Activated effector memory CD4-positive, alpha-beta T cell treated with Interleukin-2 at 50 U/mL for 16 hours (primary cell): ENCODE measurements around the gene CYGB.
"Not testable (repeated sequence)": the region's sequence is repeated elsewhere in the genome, so short reads cannot be mapped to it uniquely, and the experiment has no call there.

Experiments used
- DNase-seq: peaks from one replicate; pipeline ENCODE4 v3.0.0-alpha.2; 2020

Gene CYGB

DNA sequence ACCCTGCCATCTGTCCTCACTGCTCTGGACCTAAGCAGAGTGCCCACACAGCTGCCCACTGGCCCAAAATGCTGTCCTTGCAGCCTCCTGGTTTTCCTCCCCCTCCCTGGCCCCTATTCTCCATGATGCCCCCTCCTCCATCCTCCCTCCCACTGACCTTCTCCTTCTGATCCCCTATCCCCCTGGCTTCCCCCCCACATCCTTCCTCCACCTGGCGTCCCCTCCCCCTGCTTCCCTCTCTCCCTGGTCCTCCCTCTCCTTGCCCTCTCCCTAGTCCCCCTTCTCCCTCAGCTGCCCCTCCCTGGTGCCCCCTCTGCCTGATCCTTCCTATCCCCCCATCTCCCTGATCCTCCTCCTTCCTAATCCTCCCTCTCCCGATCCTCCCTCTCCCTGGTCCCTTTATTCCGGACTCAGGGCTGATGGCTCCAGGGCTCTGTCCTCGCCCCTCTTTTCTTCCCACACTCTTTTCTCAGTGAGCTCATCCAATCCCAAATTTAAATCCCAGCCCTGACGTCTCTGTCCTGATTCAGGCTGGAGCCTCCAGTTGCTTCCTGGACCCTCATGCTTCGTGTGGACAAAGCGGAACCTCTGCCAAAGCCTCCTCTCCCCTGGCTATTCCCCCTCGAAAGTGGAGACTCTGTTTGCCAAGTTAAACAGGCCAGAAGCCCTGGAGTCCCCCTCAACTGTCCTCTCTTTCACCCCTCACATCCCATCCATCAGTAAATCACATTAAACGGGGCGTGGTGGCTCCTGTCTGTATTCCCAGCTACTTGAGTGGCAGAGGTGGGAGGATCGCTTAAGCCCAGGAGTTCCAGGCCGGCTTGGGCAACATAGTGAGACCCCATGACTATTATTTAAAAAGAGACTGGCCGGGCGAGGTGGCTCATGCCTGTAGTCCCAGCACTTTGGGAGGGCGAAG, 18.2 kb downstream of the CYGB start:
- no peak for DNase-seq

DNA sequence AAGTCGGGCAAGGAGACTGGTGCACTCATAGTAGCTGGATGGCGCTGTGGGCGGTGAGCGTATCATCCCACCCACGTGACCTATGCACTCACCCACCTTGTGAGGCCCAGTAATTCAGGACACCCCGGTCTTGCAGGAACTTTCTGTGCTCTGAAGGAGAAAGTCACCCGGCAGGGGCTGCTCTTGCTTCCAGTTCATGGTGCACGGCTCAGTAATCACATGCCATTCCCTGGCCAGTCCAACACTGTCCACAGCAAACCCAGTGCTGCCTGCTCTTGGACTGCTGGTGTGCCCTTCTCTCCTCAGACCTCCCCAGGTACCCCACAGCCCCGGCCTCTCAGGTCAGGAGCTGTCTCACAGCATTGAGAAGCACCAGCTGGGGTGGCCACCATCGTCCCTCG, 19.9 kb downstream of the CYGB start:
- DNase-seq = no peak

DNA sequence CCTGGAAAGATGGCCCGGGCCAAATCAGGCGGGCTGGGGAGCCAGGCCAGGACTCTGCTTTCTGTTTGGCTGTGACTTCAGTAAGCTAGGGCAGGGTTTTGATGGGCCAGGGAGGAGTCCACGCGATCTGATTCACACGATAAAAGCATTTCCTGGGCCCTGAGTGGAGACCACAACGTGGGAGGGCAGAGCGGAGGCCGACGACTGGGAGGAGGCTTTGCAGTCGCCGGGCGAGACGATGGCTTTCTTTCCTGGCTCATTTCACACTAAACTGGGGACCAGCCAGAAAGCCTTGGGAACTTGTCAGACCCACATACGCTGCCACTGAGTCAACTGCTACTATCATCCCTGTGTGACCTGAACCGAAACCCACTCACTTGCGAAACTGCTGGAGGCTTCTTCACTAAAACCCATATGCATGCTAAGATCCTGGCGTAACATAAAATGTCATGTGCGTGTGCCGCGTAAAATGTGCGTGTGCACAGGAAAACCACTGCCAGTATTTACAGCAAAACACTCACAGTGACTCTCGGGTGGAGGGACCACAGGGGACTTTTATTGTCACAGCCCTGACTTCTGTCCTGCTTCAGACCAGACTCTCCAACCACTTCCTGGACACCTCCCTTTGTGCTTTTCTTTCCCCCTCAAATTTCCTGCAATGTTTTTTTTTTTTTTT, 22.1 kb downstream of the CYGB start:
- DNase-seq = peak; percentile 82

DNA sequence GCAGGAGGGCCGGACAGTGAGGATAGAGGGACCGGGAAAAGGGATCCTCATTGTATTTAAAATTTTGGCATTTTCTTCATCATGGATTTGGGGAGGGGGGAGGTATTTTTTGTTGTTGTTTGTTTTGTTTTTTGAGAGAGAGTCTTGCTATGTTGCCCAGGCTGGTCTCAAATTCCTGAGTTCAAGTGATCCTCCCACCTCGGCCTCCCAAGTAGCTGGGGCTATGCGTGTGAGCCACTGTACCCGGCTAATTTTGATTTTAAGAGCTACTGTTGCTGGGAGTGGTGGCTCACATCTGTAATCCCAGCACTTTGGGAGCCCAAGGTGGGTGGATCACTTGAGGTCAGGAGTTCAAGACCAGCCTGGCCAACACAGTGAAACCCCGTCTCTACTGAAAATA, 23.2 kb downstream of the CYGB start:
- not testable (repeated sequence) for DNase-seq

DNA sequence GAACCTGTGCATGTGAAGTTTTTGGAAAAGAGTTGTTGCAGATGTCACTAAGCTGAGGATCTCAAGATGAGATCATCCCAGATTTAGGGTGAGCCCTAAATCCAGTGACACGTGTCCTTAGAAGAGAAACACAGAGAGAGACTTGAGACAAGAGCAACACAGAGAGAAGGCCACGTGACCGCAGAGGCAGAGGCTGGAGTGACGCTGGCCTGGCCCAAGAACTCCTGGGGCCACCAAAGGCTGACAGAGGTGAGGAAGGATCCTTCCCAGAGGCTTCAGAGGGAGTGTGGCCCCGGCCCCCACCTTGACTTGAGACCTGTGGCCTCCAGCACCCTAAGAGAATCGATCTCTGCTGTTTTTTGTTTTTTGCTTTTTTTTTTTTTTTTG, 24.2 kb downstream of the CYGB start:
- no peak for DNase-seq

DNA sequence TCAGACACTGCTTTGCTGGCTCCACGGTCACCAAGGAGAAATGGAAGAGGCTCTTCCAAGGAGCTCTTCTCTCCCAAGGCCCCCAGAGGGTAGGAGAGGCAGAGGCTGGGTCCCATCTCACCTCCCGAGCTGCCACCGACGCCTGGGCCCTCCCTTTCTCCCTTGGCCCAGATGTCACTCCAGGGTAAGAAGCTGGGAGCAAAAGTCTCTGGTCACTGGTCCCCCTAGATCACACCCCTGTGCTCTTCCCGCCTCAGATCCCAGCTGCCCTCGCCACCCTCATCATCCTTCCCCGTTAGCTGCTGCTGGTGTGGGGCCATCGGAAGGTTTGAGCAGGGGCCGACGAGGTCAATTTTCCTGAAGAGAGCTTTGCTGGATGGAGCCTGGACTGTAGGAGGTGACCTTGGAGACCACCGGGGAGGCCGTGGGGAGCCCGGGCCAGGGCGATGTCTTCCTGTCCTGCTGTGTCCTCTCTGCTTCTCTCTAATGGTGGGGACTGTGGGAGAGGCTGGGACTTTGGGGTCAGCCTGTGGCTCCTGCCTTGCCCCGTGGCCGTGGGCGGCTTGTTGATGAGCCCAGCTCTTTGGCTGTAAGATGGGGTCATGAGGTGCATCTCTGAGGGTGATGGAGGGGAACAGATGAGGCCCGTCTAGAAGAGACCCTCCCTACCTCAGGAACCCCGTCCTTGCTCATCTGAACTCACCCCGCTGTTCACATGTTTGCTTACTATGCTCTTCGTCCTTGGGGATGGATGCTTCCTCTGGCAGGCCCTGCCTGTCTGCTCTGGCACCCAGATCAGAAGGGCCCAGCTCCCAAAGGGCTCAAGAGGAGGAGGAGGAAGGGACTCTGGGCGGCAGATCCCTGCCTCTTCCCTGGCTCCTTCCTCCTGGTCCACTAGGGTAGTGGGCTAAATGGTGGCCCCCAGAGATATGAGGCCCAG, 24.9 kb downstream of the CYGB start:
- DNase-seq = no peak

DNA sequence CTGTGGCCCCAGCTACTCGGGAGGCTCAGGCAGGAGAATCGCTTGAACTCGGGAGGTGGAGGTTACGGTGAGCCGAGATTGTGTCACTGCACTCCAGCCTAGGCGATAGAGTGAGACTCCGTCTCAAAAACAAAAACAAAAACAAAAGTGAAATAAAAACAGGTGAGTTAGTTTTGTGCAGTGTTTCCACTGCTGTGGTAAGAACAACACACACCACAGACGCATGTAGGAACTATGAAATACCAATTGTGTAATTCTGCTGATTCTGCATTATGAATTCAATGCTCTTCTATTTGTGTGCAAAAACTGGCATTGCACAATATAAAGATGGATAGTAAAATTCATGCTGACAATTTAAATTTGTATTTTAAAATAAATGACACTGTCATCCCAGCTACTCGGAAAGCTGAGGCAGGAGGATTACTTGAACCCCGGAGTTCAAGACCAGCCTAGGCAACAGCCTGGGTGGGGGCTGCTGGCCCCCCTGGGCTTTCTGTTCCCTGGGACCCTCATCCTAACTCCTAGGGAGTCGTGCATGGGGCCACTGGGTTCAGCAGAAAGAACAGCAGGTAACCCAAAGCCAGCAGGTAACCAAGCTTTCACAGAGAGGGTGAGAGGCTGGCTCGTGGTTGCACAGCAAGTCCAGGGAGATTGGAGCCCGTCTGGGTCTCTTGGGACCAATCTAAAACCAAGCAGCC, 25.7 kb downstream of the CYGB start:
- no peak for DNase-seq

DNA sequence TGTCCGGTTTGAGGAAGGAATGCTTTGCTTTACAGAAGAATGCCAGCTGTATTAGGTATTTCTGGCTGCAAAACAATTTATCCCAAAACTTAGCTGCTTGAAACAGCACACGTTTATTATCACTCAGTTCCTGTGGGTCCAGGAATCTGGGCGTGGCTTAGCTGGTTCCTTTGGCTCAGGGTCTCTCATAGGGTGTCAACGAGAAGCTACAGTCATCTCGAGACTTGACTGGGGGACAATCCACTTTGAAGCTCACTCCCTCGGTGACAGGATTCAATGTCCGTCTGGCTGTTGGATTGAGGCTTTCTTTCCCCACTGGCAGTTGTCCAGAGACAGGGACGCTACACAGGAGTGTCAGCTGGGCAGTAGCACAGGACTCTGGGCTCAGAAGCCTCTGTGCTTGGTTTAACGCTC, 26.7 kb downstream of the CYGB start:
- no peak for DNase-seq

DNA sequence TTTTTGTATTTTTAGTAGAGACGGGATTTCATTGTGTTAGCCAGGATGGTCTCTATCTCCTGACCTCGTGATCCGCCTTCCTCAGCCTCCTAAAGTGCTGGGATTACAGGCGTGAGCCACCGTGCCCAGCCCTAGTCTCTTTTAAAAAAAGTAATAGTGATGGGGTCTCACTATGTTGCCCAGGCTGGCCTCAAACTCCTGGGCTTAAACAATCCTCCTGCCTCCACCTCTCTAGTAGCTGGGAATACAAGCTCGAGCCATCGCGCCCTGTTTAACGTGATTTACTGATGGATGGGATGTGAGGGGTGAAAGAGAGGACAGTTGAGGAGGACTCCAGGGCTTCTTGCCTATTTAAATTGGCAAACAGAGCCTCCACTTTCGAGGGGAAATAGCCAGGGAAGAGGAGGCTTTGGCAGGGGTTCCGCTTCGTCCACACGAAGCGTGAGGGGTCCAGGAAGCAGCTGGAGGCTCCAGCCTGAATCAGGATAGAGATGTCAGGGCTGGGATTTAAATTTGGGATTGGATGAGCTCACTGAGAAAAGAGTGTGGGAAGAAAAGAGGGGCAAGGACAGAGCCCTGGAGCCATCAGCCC, 28.9 kb downstream of the CYGB start:
- not testable (repeated sequence) for DNase-seq

DNA sequence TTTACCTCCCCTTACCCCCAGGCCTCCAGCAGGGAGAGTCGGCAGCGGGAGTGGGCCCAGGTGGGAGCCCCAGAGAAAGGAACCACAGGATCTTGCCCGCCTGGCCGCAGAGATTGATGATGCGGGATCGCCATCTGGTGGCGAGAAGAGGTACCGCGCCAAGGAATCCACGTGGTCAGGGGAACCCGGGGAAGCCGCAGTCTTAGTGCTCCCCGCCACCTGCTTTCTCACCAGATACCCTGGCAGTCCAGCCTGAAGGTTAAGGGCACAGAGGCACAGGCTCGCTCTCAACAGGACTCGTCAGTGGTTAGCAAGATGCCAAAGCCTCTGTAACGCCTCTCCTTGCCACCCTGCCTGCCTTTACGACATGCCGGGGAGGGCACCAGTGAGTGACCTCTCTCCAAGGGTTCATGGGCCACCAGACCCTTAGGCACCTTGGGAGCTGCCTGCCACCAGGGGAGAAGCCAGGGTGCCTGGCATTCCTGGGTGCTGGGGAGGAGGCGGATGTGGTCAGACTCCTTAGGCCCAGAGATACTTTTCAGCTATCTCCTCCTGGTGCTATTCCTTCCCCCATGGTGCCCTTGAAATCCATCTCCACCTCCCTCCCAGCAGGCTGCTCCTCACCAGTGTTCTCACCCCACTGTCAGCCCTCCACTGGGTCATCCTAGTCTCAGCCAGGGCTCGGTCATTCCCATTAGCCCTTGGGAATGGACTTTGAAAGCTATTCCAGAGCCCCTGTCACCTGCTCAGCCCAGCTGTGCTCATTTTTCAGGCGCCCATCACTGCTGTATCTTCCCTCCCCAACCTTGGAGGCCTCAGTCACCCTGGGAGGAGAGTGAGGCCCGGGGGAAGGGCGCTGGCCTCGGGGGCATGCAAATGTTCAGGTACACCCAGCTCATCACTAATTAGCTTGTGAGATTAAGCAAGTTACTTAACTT, 30.8 kb downstream of the CYGB start:
- peak; percentile 84 for DNase-seq

DNA sequence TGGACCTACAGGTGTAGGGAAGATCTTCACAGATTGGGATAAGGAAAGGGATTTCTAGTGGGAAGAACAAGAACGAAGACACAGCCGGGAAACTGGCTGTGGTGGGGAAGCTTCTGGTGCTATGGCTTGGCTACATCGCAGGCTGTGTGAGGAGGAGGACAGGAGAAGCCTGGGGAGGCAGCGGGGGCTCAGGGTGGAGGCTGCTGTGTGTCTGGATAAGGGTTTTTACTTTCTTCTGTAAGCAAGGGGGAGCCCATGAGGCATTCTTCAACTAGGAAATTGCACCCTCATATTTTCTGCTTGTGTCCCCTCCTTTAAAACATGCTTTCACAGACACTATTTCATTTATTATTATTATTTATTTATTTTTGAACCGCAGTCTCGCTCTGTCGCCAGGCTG, 33.4 kb downstream of the CYGB start:
- no peak for DNase-seq

DNA sequence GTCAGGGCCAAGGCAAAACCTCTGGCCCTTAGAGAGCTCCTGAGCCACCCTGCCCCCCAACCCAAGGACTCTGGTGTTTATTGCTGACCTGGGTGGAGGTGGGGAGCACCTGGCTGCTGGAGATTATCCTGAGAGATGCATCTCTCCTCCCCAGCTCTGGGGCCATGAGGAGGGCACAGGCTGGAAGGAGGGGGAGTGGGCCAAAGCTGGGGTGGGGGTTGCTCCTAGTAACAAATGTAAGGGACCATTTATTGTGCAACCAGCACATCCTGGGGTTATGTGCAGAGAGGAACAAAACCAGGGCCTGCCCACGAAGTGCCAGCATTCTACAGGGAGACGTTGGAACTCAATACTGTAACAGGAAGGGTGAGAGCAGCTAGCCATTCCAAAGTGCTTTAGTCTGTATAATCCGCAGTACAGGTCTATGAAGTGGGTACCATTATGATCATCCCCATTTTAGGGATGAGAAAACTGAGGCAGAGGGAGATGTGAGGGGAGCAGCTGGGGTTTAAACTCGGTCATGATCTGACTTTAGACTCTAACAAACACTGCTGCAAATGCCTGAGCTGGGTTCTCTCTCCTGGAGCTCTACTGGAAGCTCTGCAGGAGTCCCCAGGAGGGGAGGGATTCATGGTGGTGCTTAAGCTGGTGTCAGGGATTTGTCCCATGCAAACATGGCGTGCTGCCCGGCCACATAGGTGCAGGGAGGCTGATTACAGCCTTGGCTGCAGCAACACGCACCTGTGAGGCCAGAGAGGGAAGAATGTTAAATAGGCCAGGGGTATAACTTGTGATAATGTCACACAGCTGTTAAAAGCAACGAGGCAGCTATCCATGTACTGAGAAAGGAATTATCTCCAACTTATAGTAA, 34.9 kb downstream of the CYGB start:
- no peak for DNase-seq

DNA sequence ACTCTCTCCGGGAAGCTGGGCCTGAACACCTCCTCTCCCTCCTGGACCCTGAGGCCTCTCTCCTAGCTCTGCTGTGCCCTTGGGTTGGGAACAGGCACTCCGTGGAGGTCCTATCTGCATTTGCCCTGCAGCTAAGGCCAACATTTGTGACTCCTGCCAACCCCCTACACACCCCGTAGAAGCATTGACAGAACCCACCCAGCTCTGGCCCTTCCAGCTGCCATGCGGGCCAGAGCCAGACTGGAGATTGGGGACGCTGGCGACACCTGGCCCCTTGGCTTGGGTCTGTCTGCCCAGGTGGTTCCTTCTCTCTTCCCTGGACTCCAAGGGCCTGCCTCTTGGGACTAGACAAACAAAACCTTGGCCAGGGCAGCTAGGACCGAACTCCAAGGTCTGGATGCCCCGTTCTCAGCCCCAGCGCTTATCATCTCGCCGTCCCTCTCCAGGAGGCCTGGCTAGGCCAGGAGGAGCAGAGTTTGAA, 35.6 kb downstream of the CYGB start:
- no peak for DNase-seq

DNA sequence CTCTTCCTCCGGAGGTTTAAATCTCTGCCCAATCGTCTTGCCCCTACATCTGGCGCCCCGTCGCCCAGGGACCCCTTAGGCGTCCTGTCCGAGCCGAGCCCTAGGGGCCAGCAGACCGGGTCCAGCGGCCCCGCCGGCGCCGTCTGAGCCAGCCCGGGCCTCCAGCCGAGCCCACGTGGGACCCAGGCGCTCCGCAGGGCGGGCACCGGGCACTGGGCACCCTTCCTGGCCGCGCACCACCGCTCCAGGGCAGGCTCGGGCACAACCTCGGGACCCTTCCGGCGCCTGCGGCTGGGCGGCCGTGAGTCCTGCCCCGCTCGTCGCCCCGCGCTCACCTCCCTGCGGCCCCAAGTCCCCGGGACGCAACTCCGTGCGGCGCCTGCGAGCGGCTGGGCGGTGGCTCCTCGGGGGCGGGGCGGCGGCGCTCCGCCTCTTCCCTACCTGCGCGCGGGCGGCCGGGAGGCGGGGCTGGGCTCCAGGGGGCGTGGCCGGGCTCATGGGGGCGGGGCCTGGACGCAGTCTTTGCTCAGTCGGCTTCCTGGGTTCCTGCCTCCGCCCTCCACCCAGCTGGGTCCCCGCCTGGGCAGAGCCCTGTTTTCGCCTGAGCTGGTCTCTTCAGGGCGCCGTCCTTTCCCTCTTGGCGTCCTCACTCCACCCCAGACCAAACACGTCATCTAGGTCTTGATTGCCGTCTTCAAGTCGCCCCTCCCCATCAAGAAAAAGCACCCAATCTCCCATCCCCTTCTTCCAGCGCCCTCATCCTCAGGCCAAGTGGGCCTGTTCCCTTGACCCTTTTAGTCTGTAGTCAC, 36.3 kb downstream of the CYGB start, which contains the start of gene RHBDF2:
Gene RHBDF2, minus strand, starts transcription at position 406 of the 809 bp plus-strand sequence. CDS start 19,899 bp downstream, outside the sequence.
- peak; percentile 96 for DNase-seq

DNA sequence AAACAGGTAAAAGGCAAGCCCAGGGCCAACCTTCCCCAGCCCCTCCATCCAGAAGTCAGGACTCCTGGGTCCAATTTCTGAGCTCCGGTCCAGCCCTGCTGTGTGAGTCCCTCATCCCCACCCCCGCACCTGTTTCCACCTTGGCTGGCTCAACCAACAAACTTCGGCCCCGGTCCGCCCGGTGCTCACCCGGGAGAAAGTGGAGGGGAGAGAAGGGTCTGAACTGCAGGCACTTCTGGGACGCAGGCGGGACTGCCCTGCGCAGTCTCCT, 36.8 kb downstream of the CYGB start:
- DNase-seq = no peak

DNA sequence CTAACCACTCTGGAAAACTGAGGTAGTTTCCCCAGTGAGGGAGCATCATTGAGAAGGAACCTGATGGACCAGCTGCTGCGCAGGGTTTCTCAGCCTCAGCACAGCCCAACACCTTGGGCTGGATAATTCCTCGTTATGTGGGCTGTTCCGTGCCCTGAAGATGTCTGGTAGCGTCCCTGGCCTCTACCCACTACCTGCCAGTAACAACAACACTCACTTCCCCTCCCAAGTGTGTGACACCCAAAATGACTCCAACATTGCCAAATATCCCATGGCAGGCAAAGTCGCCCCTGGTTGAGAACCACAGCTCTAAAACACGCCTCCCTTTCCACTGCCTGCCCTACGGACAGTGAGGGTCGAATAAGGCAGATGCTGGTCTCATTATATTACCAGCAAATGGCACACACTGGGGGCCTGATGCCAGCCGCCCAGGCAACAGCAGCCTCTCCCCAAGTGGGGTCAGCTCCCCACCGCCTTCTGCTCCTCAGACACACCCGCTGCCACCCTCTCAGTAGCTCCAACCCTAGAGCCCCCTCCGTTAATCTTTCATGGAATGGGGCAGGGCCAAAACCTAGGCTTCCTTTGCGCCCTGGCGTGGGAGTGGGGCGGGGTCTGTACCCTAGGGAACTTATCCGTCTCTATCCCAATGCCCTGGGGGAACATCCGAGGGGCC, 37.3 kb downstream of the CYGB start:
- DNase-seq = no peak

DNA sequence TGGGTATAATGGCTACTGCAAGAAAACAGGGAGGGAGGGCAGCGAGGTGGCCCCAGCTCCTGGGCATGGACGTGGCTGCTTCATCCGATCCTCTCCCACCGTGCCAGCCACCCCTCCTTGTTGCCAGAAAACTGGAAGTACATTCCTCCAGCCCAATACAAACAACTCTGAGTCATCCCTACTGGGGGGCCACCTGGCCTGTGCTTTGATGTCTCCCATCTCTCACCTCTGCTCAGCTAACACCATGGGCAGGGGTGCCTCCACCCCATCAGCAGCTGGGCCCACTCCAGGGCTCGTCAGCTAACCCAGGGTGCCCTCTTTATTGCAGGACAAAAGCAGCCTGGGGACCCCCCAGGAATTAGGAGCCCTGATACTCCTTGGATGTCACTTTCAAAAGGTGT, 38.2 kb downstream of the CYGB start:
- DNase-seq = no peak

DNA sequence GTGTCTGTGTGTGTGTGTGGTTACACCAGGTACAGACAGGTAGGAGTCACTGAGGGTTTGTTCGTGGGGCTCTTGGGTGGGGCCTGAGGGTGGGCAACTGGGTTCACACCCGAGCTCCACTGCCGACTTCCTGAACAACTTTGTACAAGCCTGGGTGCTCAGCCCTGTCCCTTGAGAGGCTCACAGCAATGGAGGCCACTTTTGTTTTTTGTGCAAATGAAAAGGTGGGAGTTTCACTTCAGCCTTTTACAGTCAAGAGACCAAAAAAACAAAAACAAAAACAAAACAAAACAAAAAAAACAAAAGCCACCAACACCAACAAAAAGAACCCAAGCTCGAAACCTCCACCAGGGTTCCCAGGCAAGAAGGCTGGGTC, 38.6 kb downstream of the CYGB start:
- no peak for DNase-seq
